GM18909 (cell line): ENCODE data around the gene ASTL.

Experiments
- ATAC-seq: cut with Tn5 transposase; IDR thresholded peaks from one replicate; pipeline ENCODE4 v1.9.1; 2021; ENCODE audit warnings: mild to moderate bottlenecking; ENCODE audit not compliant: unreplicated experiment, poor library complexity

The ASTL gene

DNA sequence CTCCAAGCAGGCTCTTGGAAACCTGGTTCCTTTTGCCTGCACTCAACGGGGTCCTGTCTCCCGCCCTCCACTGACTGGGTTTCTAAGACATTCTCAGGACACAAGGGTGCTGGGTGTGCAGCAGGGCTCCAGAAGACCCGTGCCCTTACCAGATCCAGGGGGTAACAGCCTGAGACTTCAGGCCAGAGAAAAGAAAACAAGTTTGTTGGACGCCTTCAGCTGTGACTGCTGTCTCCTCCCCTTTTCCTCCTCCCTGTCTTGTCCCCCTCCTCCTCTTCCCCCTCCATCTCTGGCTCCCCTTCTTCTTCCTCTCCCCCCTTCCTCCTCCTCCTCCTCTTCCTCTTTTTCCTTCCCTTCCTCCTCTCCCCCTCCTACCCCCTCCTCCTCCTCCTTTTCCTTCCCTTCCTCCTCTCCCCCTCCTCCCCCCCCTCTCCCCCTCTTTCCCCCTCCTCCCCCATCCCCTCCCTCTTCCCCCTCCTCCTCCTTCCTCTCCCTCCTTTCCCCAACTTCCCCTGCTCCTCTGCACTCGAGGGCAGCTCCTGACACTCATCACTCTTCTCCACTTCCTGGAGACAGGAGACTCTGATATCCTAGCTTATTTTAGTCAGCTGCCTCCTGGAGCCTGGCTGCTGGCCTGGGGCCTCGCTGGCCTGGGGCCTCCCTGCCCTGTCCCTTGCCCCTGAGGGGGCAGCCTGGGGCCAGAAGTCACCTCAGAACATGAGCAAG lies 34.4 kb downstream of the ASTL start:
- no peak for ATAC-seq

DNA sequence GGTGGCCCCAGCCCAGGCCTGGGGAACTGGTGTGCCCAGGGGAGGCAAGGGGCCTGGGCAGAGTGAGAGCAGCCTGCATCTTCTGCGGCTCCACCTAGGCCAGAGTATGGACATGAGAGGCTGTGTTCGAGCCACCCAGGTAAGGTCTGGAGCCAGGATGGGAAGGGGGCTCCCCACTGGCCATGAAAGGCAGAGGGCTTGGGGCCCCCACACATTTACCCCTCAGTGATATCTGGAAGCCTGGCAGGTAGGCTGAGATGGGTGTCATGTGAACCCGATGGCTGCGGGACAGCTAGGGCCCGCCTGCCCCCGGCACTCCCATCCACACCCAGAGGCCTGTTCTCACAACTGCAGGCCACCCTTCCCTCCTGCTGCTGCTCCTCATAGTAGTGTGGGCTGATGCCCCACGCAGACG lies 35.1 kb downstream of the ASTL start:
- ATAC-seq, result no peak

DNA sequence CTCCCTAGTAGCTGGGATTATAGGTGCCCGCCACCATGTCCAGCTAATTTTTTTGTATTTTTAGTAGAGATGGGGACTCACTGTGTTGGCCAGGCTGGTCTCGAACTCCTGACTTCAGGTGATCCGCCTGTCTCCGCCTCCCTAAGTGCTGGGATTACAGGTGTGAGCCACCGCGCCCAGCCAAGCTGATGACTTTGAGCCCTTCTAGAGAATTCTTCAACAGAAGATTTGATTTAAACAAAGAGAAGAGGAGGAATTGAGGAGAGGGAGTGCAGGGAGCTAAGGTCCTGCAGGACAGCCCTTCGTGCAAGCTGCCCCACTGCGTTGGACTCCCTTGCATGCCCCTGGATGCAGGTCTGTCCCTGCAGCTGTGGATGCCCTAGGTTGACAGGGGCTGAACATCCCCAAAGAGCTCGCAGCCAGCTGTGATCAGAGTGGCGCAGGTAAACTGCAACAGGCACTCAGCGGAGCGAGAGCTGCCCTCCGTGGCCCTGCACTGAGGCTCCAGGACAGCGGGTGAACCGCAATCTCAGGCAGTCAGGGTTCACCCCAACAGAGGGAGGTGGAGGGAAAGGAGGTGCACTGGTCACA lies 35.6 kb downstream of the ASTL start:
- no peak for ATAC-seq

GRCh38 chr2:96100893-96101304 lies 37.4 kb downstream of the ASTL start:
- ATAC-seq, result no peak

- ATAC-seq, result no peak
Measured at GRCh38 chr2:96099861-96100798, 38.2 kb downstream of the ASTL start.

GRCh38 chr2:96098900-96099590 lies 39.3 kb downstream of the ASTL start:
- ATAC-seq, result no peak

DNA sequence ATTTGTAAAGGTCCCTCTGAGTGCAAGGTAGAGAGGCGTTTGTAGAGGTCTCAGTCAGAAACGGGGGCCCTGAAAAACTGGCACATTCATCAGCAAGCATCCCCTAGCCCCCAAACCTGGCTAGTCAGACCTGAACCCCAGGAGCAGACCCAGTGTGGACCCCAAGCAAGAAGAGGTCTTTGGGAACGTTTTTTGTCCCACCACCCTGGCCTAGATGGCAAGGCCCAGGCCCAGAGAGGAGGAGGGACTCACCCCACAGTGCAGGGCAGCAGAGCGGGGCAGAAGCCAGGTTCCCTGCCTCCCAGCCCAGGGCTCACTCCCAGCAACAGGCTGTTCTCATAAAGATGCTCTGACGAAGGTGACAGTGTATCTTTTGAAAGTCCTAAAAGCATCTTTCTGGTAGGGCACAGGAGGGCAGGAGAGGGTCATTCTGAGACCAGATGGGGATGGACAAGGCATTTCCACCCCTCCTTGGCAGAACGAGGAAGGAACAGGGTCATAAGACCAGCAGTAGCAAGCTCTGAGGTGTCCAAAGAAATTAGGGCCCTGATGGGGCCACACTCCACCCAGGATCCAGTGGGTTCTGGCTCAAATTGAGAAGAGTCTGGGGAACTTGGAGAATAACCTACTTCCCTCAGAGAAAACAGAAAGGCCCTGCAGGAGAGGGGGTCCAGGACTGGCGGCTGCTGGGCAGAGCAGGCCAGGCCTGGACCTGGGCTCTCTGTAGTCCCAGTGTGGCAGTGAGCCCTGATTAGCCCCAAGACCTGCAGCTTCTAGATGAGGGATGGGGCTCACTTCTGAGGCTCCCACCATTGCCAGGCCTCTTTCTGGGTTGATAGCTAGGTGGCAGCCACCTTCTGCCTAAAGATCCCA lies 40.1 kb downstream of the ASTL start:
- no peak for ATAC-seq

DNA sequence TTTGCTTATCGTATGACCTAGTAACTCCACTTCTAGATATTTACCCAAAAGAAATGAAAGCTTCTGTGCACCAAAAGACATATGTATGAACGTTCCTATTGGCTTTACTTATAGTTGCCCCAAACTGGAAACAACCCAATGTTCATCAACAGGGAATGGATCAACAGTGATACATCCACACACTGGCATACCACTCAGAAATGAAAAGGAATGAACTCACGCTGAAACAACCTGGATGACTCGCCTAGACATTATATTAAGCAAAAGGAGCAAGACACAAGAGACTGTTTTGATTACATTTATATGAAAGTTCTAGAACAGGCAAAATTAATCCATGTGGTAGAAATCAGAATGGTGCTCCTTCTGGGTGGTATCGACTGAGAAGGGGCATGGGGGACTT lies 40.9 kb downstream of the ASTL start:
- no peak for ATAC-seq

- no peak for ATAC-seq
Measured at GRCh38 chr2:96095116-96095636, 43.1 kb downstream of the ASTL start.

DNA sequence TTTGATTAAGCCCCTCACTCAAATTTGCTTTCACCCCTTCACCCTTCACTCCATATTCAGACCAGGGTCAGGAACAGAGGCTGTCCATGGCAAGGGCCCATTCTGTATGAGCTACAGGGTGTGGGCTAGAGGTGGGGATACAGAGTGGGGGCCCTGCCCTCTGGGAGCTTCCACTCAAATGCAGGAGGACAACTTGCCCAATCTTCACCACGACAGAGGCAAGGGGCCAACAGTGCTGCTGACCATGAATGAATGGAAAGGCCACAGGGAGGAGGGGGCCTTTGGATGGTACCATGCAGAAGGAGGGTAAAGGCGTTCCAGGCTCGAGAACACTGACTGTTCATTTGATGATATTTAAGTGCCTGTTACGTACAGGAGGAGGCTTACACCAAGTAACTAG lies 44.8 kb downstream of the ASTL start:
- no peak for ATAC-seq

DNA sequence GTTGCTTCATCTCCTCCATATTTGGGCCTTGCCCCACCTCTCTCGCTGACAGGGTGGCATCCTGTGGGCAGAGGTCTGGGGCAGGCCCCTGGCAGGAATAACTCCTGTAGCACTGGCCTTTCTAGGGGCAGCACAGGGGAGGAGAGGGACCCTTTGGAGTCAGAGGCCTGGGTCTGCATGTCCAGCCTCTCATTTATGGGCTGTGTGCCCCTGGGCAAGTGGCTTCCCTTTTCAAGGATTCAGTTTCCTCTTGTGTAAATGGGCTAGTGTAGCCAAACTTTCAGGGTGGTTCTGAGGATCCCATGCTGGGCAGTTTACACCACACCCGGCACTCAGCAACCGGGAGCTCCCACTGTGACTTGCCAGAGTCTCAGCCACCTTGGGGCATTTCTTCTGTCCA lies 45.4 kb downstream of the ASTL start:
- ATAC-seq, result no peak

DNA sequence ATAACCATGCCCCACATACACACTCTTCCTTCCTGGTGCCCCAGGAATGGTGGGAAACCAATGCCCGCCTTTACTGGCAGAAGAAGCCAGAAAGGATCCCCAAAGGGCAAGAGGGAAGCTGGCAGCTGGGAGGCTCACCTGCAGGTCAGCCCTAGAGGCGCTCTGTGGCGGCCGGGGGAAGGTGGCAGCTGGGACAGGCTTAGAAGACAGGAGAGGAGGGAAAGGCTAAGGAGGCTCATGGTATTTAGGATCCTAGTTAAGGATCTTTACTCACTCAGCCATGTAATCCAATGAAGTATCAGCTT lies 45.8 kb downstream of the ASTL start:
- ATAC-seq, result no peak

- no peak for ATAC-seq
Measured at GRCh38 chr2:96091711-96092572, 46.4 kb downstream of the ASTL start.

- ATAC-seq, result no peak
Measured at GRCh38 chr2:96091141-96091710, 47.1 kb downstream of the ASTL start.

DNA sequence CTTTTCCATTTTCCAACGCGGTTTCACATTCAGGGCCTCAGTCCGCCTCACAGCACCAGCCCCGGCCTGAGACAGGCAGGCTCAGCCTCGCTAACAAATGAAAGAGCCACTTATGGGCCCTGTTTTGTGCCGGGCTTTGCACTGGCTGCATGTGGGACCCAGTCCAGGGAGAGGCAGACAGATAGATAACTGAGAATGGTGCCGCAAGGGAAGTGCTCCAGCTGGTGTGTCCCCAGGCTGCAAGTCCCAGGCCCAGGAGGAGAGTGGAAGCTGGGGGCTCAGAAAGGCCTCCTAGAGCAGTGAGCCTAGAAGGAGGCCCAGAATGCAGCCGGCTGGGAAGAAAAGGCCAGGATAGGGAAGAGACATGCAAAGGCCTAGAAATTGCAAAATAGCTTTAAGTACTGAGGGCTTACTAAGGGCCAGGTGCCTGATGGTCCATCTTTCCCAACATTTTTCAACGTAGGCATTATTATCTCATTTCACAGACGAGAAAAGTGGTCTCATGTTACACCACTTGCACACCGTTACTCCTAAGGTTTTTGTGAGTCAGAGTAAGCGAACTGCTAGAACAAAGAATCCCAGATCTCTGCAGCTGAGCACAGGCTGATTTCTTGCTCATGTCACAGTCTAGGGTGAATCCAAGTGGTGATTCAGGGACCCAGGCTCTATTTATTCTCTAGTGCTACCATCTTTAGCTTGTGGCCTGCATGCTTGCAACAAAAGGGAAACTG lies 47.9 kb downstream of the ASTL start:
- ATAC-seq, result no peak

DNA sequence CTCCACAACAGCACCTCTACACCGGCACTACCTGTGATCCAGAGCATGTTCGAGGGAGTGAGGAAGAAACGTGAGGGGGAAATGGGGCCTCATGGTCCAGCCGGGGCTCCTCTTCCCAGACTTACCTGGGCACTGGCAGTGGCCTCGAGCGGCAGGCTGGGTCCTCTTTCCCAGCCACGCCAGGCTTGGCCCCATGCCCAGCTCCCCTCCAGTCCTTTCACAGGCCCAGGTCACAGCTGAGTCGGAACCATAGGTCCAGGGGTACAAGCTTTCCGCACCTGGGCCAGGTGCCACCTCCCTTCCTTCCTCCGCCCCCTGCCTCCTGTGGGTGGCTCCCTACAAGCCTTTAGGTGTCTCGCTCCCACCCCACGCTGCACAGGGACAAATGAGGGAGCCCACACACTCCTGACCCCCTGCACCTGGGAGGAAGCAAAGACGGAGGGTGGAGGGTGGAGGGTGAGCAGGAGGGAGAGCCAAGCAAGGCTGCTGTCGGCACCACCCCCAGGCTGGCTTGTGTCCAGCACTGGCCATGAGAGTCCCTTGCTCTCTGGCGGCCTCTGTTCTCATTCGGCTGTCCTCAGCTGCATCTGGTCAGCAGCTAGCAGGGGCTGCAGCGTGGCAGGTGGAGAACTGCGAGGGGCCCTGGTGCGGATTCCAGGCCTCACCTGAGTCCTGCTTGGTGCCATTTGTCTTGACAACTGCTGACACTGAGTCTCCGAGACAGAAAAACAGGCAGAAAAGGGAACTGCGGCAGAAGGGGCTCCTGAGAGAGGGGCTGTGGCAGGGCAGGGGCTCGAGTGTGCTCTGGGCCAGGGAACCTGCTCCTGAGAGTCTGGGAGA lies 48.7 kb downstream of the ASTL start:
- ATAC-seq, result no peak
